ENCODE data around the gene SKOR1. TPM values are rescaled to one million over a fixed set of nuclear protein-coding genes. Genes with fewer than 3 reads are reported as not detected.

The SKOR1 gene, protein sequence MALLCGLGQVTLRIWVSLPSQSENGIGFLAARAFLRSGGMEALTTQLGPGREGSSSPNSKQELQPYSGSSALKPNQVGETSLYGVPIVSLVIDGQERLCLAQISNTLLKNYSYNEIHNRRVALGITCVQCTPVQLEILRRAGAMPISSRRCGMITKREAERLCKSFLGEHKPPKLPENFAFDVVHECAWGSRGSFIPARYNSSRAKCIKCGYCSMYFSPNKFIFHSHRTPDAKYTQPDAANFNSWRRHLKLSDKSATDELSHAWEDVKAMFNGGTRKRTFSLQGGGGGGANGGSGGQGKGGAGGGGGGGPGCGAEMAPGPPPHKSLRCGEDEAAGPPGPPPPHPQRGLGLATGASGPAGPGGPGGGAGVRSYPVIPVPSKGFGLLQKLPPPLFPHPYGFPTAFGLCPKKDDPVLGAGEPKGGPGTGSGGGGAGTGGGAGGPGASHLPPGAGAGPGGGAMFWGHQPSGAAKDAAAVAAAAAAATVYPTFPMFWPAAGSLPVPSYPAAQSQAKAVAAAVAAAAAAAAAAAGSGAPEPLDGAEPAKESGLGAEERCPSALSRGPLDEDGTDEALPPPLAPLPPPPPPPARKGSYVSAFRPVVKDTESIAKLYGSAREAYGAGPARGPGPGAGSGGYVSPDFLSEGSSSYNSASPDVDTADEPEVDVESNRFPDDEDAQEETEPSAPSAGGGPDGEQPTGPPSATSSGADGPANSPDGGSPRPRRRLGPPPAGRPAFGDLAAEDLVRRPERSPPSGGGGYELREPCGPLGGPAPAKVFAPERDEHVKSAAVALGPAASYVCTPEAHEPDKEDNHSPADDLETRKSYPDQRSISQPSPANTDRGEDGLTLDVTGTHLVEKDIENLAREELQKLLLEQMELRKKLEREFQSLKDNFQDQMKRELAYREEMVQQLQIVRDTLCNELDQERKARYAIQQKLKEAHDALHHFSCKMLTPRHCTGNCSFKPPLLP
- total RNA-seq (2014; rRNA removed; shearing (Covaris generic)), result 0.12 and 0.17 TPM in 2 replicates

DNA sequence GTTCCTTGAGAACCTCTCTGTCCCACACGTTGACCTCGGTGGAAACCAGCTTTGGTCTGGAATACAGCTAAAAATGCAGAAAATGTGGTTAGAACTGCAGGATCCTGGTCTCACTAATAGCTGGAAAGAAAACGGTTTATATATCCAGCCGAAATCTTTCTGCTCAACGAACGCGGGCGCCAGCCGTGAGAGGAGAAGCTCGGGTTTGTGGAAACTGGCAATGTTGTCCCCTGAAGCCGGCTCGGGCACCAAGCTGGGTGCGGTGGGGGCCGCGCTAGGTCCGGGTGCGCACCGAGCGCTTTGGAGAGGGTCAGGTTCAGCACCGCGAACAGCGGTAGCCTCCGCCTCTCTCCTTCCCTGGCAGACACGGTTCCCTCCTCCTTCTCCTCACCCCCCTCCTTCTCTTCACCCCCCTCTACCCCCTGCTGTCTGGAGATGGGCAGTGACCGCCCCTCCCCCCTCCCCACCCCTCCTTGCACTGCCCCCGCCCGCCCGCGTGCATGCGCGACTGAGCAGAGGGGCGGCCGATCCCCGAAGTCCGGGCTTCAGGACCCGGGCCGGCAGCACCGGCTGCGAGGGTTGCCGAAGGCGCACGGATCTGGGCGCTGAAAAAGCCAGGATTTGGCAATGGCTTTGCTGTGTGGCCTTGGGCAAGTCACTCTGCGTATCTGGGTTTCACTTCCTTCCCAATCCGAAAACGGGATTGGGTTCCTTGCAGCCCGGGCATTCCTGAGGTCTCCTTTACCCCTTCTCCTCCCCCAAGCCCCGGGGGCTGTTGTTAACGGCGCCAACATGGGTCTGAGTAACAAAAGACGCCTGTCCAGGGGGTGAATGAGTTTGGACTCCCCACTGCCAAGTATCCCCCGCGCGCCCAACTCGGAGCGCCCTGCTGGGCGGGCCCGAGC, at the start of gene SKOR1:
TSS of gene SKOR1 (plus strand) at position 534 of the 905 bp plus-strand sequence. CDS start at position 628, 94 bp downstream.
- DNase-seq (ENCODE audit: low read depth), result no peak

DNA sequence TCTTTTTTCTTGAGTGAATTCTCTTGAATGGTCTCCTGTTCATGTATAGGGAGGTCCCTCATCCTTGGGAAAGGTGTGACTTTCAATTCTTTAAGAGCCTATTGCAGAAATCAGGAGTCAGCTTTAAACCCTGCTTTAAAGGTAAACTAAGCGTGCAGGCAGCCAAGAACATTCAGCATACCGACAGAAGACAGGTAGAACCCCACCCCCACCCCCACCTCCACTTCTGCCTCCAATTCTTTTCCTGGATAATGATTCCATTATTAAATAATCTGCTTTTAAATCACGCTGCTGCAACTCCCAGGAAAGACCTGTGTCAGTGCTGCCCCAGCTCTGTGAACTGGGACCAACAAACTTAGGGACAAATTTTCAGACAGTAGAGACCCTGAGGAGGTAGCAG, 49.3 kb upstream of the SKOR1 start:
- no peak for DNase-seq (ENCODE audit: low read depth)

DNA sequence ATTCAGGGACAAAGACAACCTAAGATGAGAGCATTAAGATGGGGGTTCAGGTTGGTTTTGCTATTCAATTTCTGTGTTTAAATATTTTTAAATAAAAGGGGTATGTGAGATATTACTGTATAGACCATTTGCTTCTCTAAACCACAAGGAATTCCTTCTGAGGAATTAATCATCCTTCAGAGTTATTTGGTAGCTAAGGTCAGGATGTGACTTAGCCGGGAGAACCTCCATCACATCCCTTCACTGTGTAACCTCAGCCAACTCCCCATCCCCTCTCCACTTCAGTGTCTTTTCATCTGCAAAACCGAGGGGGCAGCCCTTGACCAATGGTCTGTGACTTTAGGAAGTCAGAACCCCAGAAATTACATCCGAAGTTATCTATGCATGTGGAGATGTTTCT, 48.7 kb upstream of the SKOR1 start:
- peak; percentile 29 for DNase-seq (ENCODE audit: low read depth)

DNA sequence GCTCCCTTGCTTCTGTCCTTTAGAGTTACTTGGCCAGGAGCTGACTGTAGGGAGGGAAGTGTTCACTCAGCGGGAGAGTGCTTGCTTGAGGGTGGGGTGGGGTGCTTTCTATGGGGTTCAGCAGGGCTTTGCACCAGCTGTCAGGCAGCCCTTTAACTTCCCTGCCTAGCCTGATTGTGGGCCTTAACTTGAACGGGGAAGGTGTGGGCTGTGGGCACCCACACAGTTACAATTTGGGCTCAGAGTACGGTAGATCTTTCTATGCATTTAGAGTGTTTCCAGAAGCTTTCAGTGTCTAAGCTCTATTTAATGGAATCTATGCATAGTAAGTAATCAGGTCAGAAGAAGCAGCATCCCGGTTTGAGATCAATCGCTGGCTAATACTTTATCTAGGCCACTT, 48.2 kb upstream of the SKOR1 start:
- DNase-seq (ENCODE audit: low read depth), result no peak

DNA sequence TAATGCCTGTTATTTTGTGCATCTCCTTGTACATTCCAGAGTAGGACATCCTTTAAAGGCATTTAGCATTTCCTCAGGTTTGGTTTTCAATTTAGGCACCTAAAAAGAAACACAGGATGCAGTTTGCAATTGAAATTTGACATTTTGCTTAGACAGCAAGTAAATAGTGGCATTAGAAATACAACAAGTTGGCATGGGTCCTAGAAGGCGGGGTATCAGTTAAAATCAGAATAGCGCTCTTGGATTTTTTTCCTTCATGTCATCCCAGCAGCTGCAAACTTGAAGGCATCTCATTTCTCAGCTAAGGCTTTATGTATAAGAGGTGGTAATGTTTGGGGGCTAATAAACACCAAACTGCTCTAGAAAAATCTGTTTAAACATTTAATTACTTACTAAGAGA, 47.5 kb upstream of the SKOR1 start:
- DNase-seq (ENCODE audit: low read depth), result no peak

DNA sequence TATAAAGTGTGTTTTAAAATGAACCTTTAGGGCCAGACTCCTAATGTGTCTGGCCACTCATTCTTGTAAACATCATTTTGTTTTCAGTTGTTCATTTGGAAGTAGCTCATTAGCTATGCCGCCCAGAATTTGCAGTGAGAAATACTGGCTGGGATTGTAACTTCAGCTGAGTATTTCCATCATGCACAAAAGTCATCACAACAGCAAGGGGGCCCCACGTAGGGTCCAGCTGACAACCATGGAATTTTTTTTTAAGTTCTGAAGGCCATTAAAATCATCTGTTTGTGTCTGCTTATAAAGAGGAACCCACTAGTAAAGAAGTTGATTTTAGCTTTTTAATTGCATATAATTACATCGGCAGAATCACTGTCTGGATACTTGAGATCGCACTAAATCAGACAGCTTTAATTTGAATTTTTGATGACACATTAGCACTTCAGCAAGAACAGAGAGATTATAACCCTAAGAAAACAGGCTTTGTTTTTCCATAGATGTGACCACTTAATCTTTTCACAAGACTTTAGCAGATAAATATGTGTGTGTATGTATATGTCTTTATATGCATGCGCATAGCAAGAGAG, 46.3 kb upstream of the SKOR1 start:
- DNase-seq (ENCODE audit: low read depth), result no peak

DNA sequence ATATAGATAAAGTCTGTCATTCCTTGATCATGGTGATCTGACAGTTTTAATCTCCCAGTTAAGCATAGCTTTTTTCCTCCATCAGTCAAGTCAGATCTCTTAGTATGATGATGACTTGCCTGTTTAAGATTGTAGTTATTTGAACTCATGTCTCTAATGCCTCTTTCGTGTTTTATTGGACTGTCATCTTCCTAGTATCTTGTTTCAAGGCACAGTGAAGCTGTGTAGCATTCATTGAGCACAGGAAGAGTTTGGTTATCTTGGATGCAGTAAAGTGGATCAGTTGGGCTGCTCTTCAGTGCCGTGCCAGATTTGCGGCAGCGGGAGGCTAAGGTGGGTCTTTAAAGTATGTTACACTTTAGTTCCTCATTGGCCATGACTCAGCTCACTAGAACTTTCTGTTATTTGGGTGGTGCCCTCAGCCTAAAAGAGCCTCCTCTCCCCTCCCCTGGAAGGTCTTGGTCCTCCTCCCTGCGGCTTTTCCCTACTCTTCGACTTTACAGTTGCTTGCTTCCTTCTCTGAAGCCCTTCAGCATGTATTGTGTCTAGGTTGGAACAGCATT, 45.7 kb upstream of the SKOR1 start:
- DNase-seq (ENCODE audit: low read depth), result no peak

DNA sequence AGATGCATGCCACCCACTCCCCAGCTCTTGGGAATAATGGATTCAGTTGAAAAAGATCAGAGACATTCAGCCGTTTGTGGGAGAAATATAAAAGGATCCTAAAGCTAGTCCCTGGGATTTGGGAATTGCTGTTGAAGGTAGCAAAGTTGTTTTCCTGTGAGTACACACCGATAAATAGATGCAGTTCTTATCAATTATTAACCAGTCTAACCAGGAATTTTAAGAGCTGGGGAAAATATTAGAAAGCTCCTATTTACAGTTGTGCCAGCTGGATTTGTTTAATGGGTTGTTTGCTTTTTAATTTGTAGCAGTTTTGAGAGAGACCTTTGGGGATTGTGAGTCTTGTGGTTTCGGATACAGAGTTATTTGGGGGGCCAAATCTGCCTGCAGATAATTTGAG, 44.2 kb upstream of the SKOR1 start:
- DNase-seq (ENCODE audit: low read depth), result no peak

DNA sequence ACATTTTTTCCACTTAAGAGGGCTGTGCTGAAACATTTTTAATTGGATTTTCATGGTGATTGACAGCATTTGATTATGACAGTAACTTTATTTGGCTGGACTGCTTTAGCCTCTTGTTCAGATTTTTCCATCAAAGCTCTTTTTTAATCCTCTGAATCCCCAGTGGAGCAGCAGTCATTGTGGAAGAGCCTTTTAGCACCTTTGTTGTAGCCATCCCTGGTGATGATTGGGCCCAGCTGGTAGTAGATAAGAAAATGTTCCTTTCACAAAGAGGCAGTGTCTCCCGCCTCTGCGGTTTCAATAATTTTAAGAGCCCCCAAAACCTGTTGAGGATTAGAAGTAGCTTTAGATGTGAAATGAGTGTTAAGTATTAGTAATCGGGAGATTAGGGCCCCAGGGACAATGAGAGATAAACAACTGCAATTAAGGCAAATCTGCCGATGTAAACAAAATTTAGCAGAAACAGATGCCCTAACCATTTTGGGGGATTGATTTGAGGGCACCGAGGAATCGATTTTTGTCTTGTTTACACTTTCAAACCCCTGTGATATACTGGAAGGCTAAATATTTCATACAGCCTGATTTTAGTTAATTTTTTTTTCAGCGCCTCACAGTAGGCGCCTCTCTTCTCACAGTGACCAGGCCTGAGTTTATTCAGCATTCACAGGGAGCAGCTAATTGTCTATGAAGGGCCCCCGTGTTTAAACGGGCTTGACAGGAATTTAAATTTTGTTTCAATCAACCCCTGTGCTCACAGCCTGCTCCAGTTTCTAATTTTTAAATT, 43.2 kb upstream of the SKOR1 start:
- DNase-seq (ENCODE audit: low read depth), result no peak

DNA sequence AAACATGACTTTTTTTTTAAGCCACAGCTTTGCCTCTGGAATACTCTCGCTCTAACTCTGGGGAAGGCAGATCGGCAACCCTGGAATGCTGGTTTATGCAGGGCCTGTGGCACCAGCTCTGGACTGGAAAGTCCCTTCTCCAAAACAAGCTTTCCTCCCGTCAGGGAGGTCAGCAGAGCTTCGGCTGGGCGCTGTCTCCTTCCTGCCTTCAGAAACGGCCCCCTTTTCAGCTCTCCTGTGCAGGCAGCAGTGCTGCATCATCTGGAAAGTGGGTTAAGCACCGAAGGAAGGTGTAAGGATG, 42.7 kb upstream of the SKOR1 start:
- no peak for DNase-seq (ENCODE audit: low read depth)

DNA sequence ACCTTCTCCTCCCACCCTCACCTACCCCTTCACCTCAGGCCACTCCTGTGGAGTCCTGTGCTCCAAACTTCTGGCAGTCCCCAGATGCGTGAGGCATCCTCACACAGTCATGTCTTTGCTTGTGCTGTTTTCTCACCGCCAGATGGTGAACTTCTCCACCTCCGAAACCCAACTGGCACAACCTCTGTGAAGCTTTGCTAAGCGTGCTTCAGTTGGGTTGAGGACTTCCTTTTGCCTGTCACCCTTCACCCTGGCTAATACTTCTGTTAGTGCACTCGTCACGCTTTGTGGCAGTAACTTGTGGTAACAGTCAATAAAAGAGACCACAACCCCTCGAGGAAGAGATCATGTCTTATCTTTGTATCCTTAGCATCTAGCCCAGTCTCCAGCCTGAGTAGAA, 42.0 kb upstream of the SKOR1 start:
- no peak for DNase-seq (ENCODE audit: low read depth)

DNA sequence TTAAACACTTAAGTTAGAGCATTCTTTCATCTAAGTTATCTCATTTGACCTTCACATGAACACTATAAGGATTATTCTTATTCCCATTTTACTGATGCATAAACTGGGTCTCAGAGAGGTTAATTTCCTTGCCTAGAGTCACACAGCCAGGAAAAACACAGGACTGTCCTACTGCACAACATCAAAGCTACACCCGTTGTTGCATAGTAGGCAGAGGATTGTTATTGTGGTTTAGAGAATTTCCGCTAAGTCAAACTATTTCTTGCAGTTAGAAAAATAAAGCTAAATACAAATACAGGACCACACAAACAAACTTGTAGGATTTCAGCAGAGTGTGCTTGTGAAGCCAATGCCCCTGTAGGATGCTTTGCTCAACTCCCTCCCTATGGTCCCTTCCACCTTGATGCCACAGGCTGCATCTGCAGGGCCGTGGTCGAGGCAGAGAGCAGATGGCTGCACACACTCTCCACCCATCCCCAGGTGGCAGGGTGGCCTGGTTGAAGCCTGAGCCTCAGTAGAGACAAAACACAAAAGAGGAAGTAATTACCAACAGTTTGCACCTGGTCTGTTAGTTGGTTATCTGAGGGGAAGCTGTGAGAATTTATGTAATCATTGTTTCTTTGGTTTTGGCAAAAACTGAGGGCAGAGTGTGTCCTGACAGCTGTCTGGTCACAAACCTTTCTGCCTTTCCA, 41.1 kb upstream of the SKOR1 start:
- no peak for DNase-seq (ENCODE audit: low read depth)

DNA sequence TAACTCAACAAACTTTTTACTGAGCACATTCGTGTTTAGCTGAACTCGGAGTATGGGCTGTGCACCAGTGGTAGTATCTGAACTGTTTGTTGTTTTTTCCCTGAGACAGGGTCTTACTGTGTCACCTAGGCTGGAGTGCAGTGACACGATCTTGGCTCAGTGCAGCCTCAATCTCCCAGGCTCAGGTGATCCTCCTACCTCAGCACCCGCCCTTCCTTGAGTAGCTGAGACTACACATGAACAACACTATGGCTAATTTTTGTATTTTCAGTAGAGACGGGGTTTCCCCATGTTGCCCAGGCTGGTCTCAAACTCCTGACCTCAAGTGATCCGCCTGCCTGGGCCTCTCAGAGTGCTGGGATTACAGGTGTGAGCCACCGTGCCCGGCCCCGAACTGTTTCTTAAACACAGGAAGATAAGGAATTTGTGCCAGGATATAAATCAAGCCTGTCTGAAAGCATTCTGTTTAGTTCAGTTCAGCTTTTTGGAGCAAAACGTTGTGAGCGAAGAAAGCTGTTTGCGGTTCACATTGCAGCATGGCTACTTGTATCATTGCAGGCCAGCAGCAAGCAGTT, 40.4 kb upstream of the SKOR1 start:
- no peak for DNase-seq (ENCODE audit: low read depth)

DNA sequence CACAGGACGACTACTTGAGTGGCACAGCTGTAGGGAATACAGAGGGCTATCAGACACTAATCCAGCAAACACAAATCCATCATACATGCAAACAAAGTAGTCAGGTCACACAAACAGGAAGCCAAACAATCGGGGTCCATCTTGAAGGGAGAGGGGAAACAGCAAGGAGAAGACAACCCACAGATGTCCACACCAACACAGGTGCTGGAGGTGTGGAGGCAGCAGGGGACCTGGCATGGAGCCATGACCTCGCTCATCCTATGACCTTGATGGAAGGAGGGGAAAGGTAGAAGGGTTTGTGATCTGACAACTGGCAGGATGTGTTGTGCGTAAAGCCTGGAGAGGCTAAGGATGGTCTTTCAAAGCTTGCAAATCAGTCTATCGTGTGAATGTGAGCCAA, 39.9 kb upstream of the SKOR1 start:
- no peak for DNase-seq (ENCODE audit: low read depth)

DNA sequence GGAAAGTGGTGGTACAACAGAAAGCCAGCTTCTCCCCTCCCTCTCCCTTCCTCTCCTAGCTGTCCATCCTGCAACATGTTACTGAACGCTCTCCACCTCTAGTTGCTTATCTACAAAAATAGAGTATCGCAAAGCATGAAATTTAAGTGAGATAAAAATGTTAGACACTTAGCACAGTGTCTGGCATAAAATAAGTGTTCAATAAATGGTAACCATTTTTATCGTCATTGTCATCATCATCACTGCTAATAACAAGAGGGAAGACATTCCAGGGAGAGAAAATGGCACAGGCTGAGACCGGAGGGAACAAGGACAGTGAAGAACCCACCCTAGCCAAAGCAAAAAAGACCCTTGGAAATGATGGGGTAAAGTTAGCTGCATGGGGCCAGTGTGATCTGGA, 38.7 kb upstream of the SKOR1 start:
- no peak for DNase-seq (ENCODE audit: low read depth)

DNA sequence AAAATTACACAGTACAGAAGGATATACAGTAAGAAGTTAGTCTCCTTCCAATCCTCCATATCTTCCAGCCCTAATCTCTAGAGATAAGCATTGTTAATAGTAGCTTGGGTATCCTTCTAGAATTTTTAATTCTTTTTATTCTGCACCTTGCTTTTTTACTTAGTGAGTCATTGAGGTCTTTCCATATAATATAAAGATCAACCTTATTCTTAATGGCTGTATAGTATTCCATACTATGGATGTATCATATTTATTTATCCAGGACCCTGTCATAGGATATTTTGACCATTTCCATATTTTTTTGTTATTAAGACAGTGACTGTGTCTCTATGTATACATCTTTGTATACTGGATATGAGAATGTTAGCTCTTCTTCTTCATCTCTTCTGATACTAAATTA, 36.3 kb upstream of the SKOR1 start:
- DNase-seq (ENCODE audit: low read depth), result no peak

DNA sequence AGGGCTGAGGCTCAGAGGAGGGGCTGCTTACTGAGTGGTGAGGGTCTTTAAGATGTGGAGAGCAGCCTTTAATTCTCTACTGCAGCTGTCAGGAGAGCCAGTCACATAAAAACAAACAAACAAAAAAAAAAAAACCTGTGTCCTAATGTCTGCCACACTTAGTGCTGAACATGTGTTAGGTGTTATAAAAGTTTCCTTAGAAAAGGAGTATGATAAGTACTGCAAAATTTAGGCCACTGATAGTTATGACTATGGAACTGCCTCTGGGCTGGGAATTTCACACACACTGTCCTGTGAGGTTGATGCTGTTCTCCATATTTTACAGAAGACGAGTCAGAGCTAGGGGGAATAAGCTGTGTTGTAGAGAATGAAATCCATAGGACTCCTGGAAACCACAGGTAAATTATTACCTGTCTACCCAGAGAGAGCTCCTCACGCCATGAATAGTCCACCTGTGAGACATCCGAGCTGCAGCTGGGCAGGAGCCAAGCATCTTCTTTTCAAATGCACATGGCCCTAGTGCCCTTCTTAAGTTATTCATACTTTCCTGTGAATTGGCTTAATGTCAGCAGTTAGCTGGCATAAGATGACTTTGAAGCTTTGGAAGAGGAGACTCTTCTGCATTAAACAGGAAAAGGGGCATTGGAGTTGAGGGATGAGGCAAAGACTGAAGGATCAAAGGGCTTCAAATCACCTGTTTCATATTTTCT, 34.5 kb upstream of the SKOR1 start:
- DNase-seq (ENCODE audit: low read depth), result no peak

DNA sequence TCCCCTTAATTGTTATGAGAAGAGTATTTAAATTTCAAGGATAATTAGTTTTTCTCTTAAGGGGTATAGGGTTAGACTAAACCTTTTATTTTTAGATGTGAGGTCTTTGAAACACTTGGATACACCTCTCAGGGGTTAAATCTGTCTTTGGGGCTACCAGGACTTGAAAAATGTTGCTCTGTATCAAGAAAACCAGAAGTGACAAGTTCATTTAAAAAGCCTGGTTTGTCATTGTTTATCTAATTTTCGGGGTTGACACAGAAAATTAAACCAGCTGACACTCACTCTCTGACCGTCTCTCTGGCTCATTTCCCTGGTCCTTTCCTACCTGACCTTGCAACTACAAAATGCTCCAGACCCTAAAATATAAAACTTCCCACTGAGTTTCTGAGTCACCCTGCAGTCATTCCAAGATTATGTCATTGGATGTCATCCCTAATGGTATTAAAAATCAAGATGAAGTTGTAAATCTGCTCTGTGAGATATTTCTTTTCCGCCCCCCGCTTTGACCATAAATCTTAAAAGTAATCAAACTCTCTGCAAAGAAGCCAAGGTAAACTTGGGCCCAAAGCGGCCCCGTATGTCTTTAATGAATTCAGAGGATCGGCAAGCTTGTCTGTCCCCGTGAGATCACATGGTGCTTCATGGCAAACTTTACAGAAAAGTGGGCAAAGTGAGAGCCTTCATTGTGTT, 32.9 kb upstream of the SKOR1 start:
- DNase-seq (ENCODE audit: low read depth), result peak; percentile 65

All from M059J (cell line).